ENCODE measurements around the gene GBP2.

The GBP2 gene

DNA sequence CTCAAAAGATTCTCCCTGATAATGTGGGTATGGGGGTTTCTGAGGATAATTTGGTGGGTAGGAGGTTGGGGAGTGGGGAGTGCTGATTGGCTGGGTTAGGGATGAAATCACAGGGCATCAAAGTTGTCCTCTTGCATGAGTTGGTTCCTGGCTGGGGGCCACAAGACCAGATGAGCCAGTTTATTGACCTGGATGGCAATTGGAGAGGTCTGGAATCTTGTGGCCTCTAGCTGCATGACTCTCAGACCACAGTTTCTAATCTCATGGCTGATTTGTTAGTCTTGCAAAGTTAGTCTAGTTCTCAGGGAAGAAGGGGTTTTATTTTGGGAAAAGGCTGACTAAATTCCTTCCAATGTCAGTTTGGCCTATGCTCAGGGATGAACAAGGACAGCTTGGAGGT, 57.6 kb downstream of the GBP2 start:
- in situ Hi-C loops (cut with HindIII; ENCODE audit: low sequenced_read_pairs): no loop called here
- no peak overlapping the region for H3K4me3 ChIP-seq (ENCODE audit: low read depth, low read length)
- no peak for TF ChIP-seq CTCF (IDR thresholded peaks at IDR 0.05; ENCODE audit: low read depth, low read length)
- peak; percentile 68 for DNase-seq (ENCODE audit: low read depth, low spot score)

DNA sequence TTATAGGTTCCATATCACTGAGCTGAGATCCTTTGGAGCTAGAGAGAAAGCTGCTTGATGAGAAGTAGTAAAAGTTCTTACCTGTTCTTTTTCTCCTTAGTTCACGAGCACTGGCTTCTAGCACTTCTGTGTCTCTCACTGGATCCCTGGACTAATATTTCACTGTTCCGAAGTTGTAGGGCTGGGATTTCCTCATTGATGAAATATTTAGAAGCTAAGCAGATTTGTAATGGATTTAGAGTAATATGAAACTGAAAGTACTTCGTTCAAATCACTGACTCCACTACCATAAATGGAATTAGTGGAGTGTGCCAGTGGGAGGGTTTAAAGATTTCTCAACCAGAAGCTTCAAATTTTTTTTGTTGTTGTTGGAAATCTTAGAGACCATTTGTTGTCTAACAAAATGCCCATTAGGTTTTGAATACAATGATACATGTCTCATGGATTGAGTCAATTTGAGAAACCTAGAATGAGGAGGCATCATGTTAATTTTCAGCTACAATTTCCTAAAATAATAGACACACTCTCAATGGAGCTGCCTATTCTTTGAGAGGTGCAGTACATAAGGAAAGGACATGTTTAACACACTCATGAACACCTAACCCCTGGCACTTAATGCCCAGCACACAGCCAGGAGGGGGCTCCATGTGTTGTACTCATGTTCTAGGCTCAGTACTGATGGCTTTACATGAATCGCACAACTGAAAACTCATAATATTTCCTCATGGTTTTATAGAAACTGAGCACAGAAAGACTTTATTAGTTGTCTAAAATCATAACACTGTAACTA, 60.6 kb downstream of the GBP2 start, which contains the start of gene GBP1:
Gene GBP1, minus strand, starts transcription at position 130 of the 790 bp plus-strand sequence. CDS start 1,974 bp downstream, outside the sequence.
- peak; percentile 88 for DNase-seq (ENCODE audit: low read depth, low spot score)
- no peak for TF ChIP-seq CTCF (IDR thresholded peaks at IDR 0.05; ENCODE audit: low read depth, low read length)
- peak within 1 kb of the TSS; percentile 61 for H3K4me3 ChIP-seq (ENCODE audit: low read depth, low read length)
- in situ Hi-C loops (cut with HindIII; ENCODE audit: low sequenced_read_pairs): no loop called here

GRCh38 chr1:89064632-89065031, 61.3 kb downstream of the GBP2 start:
- TF ChIP-seq CTCF (IDR thresholded peaks at IDR 0.05; ENCODE audit: low read depth, low read length): no peak
- peak; percentile 14 for DNase-seq (ENCODE audit: low read depth, low spot score)
- H3K4me3 ChIP-seq (ENCODE audit: low read depth, low read length): peak overlapping the region; percentile 61
- in situ Hi-C loops (cut with HindIII; ENCODE audit: low sequenced_read_pairs): no loop called here

- in situ Hi-C loops (cut with HindIII; ENCODE audit: low sequenced_read_pairs): no loop called here
- no peak for TF ChIP-seq CTCF (IDR thresholded peaks at IDR 0.05; ENCODE audit: low read depth, low read length)
- no peak overlapping the region for H3K4me3 ChIP-seq (ENCODE audit: low read depth, low read length)
Observed at GRCh38 chr1:89063094-89063493, 62.8 kb downstream of the GBP2 start.

GRCh38 chr1:89060091-89060490, 65.8 kb downstream of the GBP2 start:
- in situ Hi-C loops (cut with HindIII; ENCODE audit: low sequenced_read_pairs): no loop called here
- no peak for DNase-seq (ENCODE audit: low read depth, low spot score)
- TF ChIP-seq CTCF (IDR thresholded peaks at IDR 0.05; ENCODE audit: low read depth, low read length): no peak
- H3K4me3 ChIP-seq (ENCODE audit: low read depth, low read length): no peak overlapping the region

More at GRCh38 chr1:89063094-89063493, 62.8 kb downstream of the GBP2 start:
- DNase-seq (ENCODE audit: low read depth, low spot score): no peak

Data from astrocyte of the spinal cord (primary cell).